Activated T-cell treated with anti-CD3 and anti-CD28 coated beads, Interleukin-2, amount 50 U/mL, for 72 hours (primary cell): ENCODE data around the gene CMKLR1. TPM values are rescaled to one million over a fixed set of nuclear protein-coding genes. Genes with fewer than 3 reads are reported as not detected.

ENCODE experiments used
- ATAC-seq, 2 donors: fragments of 150-1000 bp; cut with Tn5 transposase; replicated peaks in 1 of 2; 2 replicates each; pipeline ENCODE4 v1.10.0; 2021; ENCODE audit warnings: moderate library complexity in 2 of 2, mild to moderate bottlenecking in 1 of 2
- DNase-seq, 2 donors: peaks; one replicate each; pipeline ENCODE4 v3.0.0; 2021 to 2022; ENCODE audit warnings: mixed read lengths in 1 of 2
- H3K27ac Mint-ChIP-seq: one replicate; pipeline ENCODE4 v1.8.0; 2022; ENCODE audit warnings: mild to moderate bottlenecking, moderate library complexity, mixed read lengths
- H3K27me3 Mint-ChIP-seq: one replicate; pipeline ENCODE4 v1.8.0; 2022; ENCODE audit warnings: low read depth, mixed read lengths
- H3K36me3 Mint-ChIP-seq, 2 donors: one replicate each; pipeline ENCODE4 v1.8.0; 2022; ENCODE audit warnings: mixed read lengths in 2 of 2, mild to moderate bottlenecking in 1 of 2; ENCODE audit not compliant: insufficient read depth in 2 of 2
- H3K4me1 Mint-ChIP-seq: one replicate; pipeline ENCODE4 v1.8.0; 2022; ENCODE audit warnings: low read depth, mixed read lengths
- H3K4me3 Mint-ChIP-seq, 2 donors: one replicate each; pipeline ENCODE4 v1.8.0; 2022; ENCODE audit warnings: mild to moderate bottlenecking in 2 of 2, mixed read lengths in 2 of 2, moderate library complexity in 2 of 2
- H3K9me3 Mint-ChIP-seq, 2 donors: one replicate each; pipeline ENCODE4 v1.8.0; 2022; ENCODE audit warnings: mixed read lengths in 2 of 2
- total RNA-seq, 2 donors: library from RNA; stranded (reverse); gene quantifications; one replicate each; pipeline ENCODE4 v1.2.3, GENCODE V29; 2022

The CMKLR1 gene
- total RNA-seq, 2 donors from 2014 or later, result not detected

GRCh38 chr12:108241986-108242703 is 97.0 kb downstream of the CMKLR1 start:
- Mint-ChIP-seq H3K4me3 (no peak overlapping the region), H3K36me3 (no peaks in the 10 kb centered on the region), H3K27me3 (peaks cover 9% of the 10 kb centered on the region), H3K4me1 (no peaks in the 10 kb centered on the region), H3K9me3 (no peaks in the 10 kb centered on the region), H3K27ac (no peak overlapping the region)
- ATAC-seq, result no peak
- DNase-seq, result no peak

- DNase-seq (no peak), ATAC-seq (no peak)
- H3K27me3 Mint-ChIP-seq, result peaks cover 18% of the 10 kb centered on the region
- no peaks in the 10 kb centered on the region for H3K9me3 Mint-ChIP-seq
- H3K27ac Mint-ChIP-seq, result no peak overlapping the region
- H3K4me1 Mint-ChIP-seq, result no peaks in the 10 kb centered on the region
- no peak overlapping the region for H3K4me3 Mint-ChIP-seq
- no peaks in the 10 kb centered on the region for H3K36me3 Mint-ChIP-seq
These were observed 98.2 kb downstream of the CMKLR1 start for GRCh38 chr12:108240928-108241327.

GRCh38 chr12:108240027-108240785 is 98.9 kb downstream of the CMKLR1 start:
- Mint-ChIP-seq H3K27ac (no peak overlapping the region), H3K9me3 (no peaks in the 10 kb centered on the region), H3K36me3 (no peaks in the 10 kb centered on the region), H3K4me1 (no peaks in the 10 kb centered on the region), H3K4me3 (no peak overlapping the region), H3K27me3 (peaks cover 21% of the 10 kb centered on the region)
- DNase-seq, result no peak
- ATAC-seq, result no peak

GRCh38 chr12:108239378-108239777 is 99.7 kb downstream of the CMKLR1 start:
- Mint-ChIP-seq H3K36me3 (no peaks in the 10 kb centered on the region), H3K4me3 (no peak overlapping the region), H3K27me3 (peaks cover 21% of the 10 kb centered on the region), H3K27ac (no peak overlapping the region), H3K4me1 (no peaks in the 10 kb centered on the region), H3K9me3 (no peaks in the 10 kb centered on the region)
- no peak for DNase-seq
- ATAC-seq, result no peak

GRCh38 chr12:108238474-108238873 is 100.6 kb downstream of the CMKLR1 start:
- Mint-ChIP-seq H3K36me3 (no peaks in the 10 kb centered on the region), H3K4me3 (no peak overlapping the region), H3K9me3 (no peaks in the 10 kb centered on the region), H3K27me3 (peaks cover 21% of the 10 kb centered on the region), H3K4me1 (no peaks in the 10 kb centered on the region), H3K27ac (no peak overlapping the region)
- ATAC-seq (no peak), DNase-seq (no peak)

Other genes with a start within 250 kb of the CMKLR1 start
- not detected for gene WSCD2, start 210.0 kb downstream of the CMKLR1 start, total RNA-seq
- gene FICD, start 176.0 kb upstream of the CMKLR1 start, total RNA-seq, result 1 to 10 TPM; 4.0 to 7.7 TPM
- 10 to 100 TPM; 75.7 to 78.8 TPM for gene SART3, start 221.9 kb upstream of the CMKLR1 start, total RNA-seq
- 100 to 1,000 TPM; 115 to 139 TPM for gene ISCU, start 223.3 kb upstream of the CMKLR1 start, total RNA-seq